MM.1S (cell line): Measurements from ENCODE around the gene PLOD3.

Source experiments
- DNase-seq: peaks from one replicate; pipeline ENCODE4 v3.0.0-alpha.2; 2015
- H2AFZ ChIP-seq: fragments of 300-600 bp; sonication (generic); 2 replicates; pipeline ENCODE4 v1.6.0; 2016; ENCODE audit warnings: antibody characterized with exemption, low read length
- H3F3A ChIP-seq: fragments of 300-600 bp; sonication (generic); 2 replicates; pipeline ENCODE4 v1.6.1; 2016; ENCODE audit warnings: mild to moderate bottlenecking, antibody characterized with exemption, low read length, moderate library complexity, mixed read lengths; ENCODE audit not compliant: insufficient read depth
- H3K27ac ChIP-seq: fragments of 300-600 bp; sonication (generic); 2 replicates; pipeline ENCODE4 v1.5.1; 2016; ENCODE audit warnings: mild to moderate bottlenecking, low read length
- H3K27me3 ChIP-seq: fragments of 300-600 bp; sonication (generic); replicated peaks from 2 replicates; pipeline ENCODE4 v1.6.0; 2016; ENCODE audit warnings: low read length; ENCODE audit not compliant: insufficient read depth
- H3K36me3 ChIP-seq: fragments of 300-600 bp; sonication (generic); replicated peaks from 2 replicates; pipeline ENCODE4 v1.6.1; 2016; ENCODE audit warnings: mild to moderate bottlenecking, low read length, mixed read lengths; ENCODE audit not compliant: insufficient read depth
- H3K4me1 ChIP-seq: fragments of 300-600 bp; sonication (generic); 2 replicates; pipeline ENCODE4 v1.6.1; 2016; ENCODE audit warnings: low read length, mixed read lengths
- H3K4me2 ChIP-seq: fragments of 300-600 bp; sonication (generic); 2 replicates; pipeline ENCODE4 v1.6.0; 2016; ENCODE audit warnings: low read depth, low read length
- H3K4me3 ChIP-seq: fragments of 300-600 bp; sonication (generic); 2 replicates; pipeline ENCODE4 v1.5.1; 2016; ENCODE audit warnings: low read length, mixed read lengths
- H3K79me2 ChIP-seq: fragments of 300-600 bp; sonication (generic); 2 replicates; pipeline ENCODE4 v1.6.1; 2016; ENCODE audit warnings: mixed run types, low read length, mixed read lengths
- H3K9ac ChIP-seq: fragments of 300-600 bp; sonication (generic); 2 replicates; pipeline ENCODE4 v1.6.1; 2016; ENCODE audit warnings: low read length, mixed read lengths
- H3K9me2 ChIP-seq: fragments of 300-600 bp; sonication (generic); replicated peaks from 2 replicates; pipeline ENCODE4 v1.6.1; 2016; ENCODE audit warnings: mild to moderate bottlenecking, low read length, mixed read lengths; ENCODE audit not compliant: insufficient read depth
- H3K9me3 ChIP-seq: fragments of 300-600 bp; sonication (generic); replicated peaks from 2 replicates; pipeline ENCODE4 v1.6.1; 2016; ENCODE audit warnings: mild to moderate bottlenecking, low read length, mixed read lengths; ENCODE audit not compliant: insufficient read depth
- H4K20me1 ChIP-seq: fragments of 300-600 bp; sonication (generic); 2 replicates; pipeline ENCODE4 v1.6.1; 2016; ENCODE audit warnings: mild to moderate bottlenecking, low read length, moderate library complexity, mixed read lengths; ENCODE audit not compliant: insufficient read depth
- EZH2 ChIP-seq: fragments of 300-600 bp; sonication (generic); optimal IDR thresholded peaks from 2 replicates; pipeline ENCODE3; 2017; ENCODE audit warnings: low read depth, mild to moderate bottlenecking, antibody characterized with exemption, low read length, mixed read lengths
- EZH2phosphoT487 ChIP-seq: fragments of 300-600 bp; sonication (generic); IDR thresholded peaks from 2 replicates; pipeline ENCODE4 v1.6.1; 2018; ENCODE audit warnings: antibody characterized with exemption, low read length
- TF ChIP-seq, protein P1 (sequence below): fragments of 300-600 bp; sonication (generic); IDR thresholded peaks from 2 replicates; pipeline ENCODE4 v1.5.1; 2016; ENCODE audit warnings: antibody characterized with exemption, low read length, mixed read lengths

The PLOD3 gene

DNA sequence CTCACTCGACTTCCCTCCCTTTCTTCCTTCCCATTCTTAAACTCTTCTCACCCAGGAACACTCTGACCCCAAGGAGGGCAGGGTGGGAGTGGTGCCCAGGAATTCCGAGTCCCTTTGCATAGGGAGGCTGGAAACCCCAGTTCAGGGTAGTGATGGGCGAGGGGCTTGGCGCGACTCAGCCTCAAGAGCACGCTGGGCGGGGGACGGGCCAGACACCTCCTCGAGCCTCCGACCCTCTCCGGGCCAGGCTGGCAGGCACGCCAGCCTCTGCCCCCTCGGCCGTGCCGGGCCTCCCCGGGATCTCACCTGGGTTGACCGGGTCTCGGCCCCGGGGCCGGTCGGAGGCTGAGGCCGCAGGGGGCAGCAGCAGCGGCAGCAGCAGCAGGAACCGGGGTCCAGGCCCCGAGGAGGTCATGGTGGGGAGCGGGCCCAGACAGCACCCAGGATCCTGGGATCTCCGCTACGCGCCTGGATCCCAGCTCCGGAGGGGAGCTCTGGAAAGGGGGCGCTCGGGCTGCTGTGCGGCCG lies 457 bp downstream of the PLOD3 start:
- H3K4me2 ChIP-seq = peak overlapping the region; percentile 80
- TF ChIP-seq EZH2 (no peak), EZH2phosphoT487 (no peak)
- TF ChIP-seq, protein P1, sequence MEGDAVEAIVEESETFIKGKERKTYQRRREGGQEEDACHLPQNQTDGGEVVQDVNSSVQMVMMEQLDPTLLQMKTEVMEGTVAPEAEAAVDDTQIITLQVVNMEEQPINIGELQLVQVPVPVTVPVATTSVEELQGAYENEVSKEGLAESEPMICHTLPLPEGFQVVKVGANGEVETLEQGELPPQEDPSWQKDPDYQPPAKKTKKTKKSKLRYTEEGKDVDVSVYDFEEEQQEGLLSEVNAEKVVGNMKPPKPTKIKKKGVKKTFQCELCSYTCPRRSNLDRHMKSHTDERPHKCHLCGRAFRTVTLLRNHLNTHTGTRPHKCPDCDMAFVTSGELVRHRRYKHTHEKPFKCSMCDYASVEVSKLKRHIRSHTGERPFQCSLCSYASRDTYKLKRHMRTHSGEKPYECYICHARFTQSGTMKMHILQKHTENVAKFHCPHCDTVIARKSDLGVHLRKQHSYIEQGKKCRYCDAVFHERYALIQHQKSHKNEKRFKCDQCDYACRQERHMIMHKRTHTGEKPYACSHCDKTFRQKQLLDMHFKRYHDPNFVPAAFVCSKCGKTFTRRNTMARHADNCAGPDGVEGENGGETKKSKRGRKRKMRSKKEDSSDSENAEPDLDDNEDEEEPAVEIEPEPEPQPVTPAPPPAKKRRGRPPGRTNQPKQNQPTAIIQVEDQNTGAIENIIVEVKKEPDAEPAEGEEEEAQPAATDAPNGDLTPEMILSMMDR = peak; percentile 20; the same call in 1 of the 2 replicates
- H3K9me2 ChIP-seq = no peaks in the 10 kb centered on the region
- no peak for DNase-seq
- peaks cover 44% of the 10 kb centered on the region for H3K79me2 ChIP-seq
- peak overlapping the region; percentile 84 for H3K4me3 ChIP-seq
- 0 out of 2 replicates have a peak, but pooled peaks cover 6% of the 10 kb centered on the region for H3K4me1 ChIP-seq
- H3K27me3 ChIP-seq = no peaks in the 10 kb centered on the region
- no peak overlapping the region for H3K27ac ChIP-seq
- peak overlapping the region; percentile 74 for H2AFZ ChIP-seq
- peaks cover 3% of the 10 kb centered on the region; the same call in 1 of the 2 replicates for H3F3A ChIP-seq
- H3K9me3 ChIP-seq = no peaks in the 10 kb centered on the region
- H3K36me3 ChIP-seq = no peaks in the 10 kb centered on the region
- peak overlapping the region; percentile 71; the same call in 1 of the 2 replicates for H3K9ac ChIP-seq
- no peaks in the 10 kb centered on the region for H4K20me1 ChIP-seq

DNA sequence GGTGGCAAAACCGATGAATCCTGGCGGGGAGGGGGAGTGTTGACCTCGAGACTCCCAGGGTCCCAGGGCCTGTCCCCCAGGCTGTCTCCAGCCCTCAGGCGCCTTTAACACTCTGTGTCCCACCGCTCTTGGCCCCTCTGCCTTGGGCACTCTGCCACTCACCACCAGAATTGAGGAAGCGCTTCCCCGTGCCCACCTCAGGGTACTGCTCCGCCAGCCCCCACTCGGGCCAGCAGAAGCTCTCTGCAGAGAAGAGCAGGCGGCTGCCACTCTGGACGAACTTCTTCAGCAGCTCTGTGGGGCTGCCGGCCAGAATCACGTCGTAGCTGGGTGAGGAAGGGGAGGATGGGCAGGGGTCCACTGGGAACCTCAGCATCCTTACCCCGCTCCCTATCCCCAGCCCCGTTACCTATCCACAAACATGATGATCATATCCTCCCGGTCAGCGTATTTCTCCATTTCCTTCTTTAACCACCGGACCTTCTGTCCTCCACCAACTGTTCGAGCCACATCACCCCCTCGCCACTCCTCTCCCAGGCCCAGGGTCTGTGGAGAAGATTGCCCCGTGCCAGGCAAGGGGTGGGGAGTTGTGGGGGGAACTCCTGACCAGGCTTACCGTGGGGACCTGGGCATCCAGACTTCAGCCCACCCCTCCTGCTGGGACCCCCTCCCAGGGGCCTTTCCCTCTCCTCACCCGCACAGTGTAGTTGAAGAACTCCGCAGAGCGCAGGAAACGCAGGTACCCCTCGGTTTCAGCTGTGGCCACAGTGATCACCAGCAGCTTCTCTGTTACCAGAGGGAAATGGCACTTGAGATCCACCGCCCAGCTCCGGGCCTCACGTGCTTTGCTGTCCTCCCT lies 1.2 kb downstream of the PLOD3 start:
- 0 out of 2 replicates have a peak, but pooled peaks cover 6% of the 10 kb centered on the region for H3K4me1 ChIP-seq
- H3K9ac ChIP-seq = peak overlapping the region; percentile 71; the same call in 1 of the 2 replicates
- H3F3A ChIP-seq = peaks cover 3% of the 10 kb centered on the region; the same call in 1 of the 2 replicates
- H3K79me2 ChIP-seq = peaks cover 38% of the 10 kb centered on the region
- TF ChIP-seq EZH2 (no peak), EZH2phosphoT487 (no peak)
- TF ChIP-seq, protein P1 = no peak
- H4K20me1 ChIP-seq = no peaks in the 10 kb centered on the region
- H3K4me3 ChIP-seq = peak overlapping the region; percentile 84
- peak overlapping the region; percentile 74 for H2AFZ ChIP-seq
- no peak overlapping the region for H3K27ac ChIP-seq
- no peaks in the 10 kb centered on the region for H3K9me2 ChIP-seq
- no peaks in the 10 kb centered on the region for H3K9me3 ChIP-seq
- H3K36me3 ChIP-seq = no peaks in the 10 kb centered on the region
- peak overlapping the region; percentile 80 for H3K4me2 ChIP-seq
- no peak for DNase-seq
- H3K27me3 ChIP-seq = no peaks in the 10 kb centered on the region

DNA sequence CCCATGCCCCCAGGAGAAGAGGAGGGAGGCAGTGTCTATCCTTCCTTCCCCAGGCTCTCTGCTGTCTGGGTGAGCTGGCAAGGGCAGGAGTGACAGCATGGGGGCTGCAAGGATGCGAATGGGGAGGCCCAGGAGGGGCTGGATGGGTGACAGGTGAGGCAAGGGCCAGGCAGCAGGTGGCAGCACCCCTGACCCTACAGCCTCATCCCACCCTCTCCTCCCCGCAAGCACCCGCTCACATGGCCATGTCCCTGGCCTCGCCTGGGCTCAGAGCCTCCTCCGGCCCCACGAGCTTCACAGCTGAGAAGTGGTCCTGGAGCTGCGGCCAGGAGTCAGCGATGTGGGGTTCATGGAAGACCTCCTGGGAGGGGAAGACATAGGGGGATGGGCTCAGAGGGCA lies 5.4 kb downstream of the PLOD3 start:
- Histone ChIP-seq H4K20me1 (no peaks in the 10 kb centered on the region), H3K36me3 (no peaks in the 10 kb centered on the region), H2AFZ (no peak overlapping the region), H3K27me3 (no peaks in the 10 kb centered on the region), H3K9me2 (no peaks in the 10 kb centered on the region), H3K4me3 (no peak overlapping the region), H3K27ac (no peak overlapping the region), H3F3A (no peaks in the 10 kb centered on the region), H3K4me2 (no peak overlapping the region), H3K4me1 (no peaks in the 10 kb centered on the region), H3K9me3 (no peaks in the 10 kb centered on the region), H3K9ac (no peak overlapping the region), H3K79me2 (peaks cover 10% of the 10 kb centered on the region)
- no peak for DNase-seq
- TF ChIP-seq EZH2phosphoT487 (no peak), EZH2 (no peak)
- TF ChIP-seq, protein P1 = no peak
